Measurements from ENCODE around the gene SARS1. TPM values are rescaled to one million over a fixed set of nuclear protein-coding genes. Genes with fewer than 3 reads are reported as not detected.

The SARS1 gene, protein sequence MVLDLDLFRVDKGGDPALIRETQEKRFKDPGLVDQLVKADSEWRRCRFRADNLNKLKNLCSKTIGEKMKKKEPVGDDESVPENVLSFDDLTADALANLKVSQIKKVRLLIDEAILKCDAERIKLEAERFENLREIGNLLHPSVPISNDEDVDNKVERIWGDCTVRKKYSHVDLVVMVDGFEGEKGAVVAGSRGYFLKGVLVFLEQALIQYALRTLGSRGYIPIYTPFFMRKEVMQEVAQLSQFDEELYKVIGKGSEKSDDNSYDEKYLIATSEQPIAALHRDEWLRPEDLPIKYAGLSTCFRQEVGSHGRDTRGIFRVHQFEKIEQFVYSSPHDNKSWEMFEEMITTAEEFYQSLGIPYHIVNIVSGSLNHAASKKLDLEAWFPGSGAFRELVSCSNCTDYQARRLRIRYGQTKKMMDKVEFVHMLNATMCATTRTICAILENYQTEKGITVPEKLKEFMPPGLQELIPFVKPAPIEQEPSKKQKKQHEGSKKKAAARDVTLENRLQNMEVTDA
- total RNA-seq (ENCODE audit: low replicate concordance), result 118 and 128 TPM in 2 replicates

- H3K36me3 ChIP-seq, result no peaks in the 10 kb centered on the region
- peak within 1 kb of the TSS; percentile 97 for H3K4me2 ChIP-seq
- H4K20me1 ChIP-seq (ENCODE audit: low read depth), result peaks cover 21% of the 10 kb centered on the region
- Mint-ChIP-seq H3K36me3 (peaks cover 7% of the 10 kb centered on the region), H3K9me3 (no peaks in the 10 kb centered on the region), H3K27me3 (ENCODE audit: insufficient read depth, low read depth) (no peaks in the 10 kb centered on the region), H3K4me1 (peaks cover 23% of the 10 kb centered on the region), H3K27ac (peak within 1 kb of the TSS; percentile 95), H3K4me3 (peak within 1 kb of the TSS; percentile 88)
- no peak within 1 kb of the TSS for H3K27ac ChIP-seq
- peaks cover 8% of the 10 kb centered on the region for H3F3A ChIP-seq (ENCODE audit: low read depth)
- no peaks in the 10 kb centered on the region for H3K27me3 ChIP-seq
- H3K79me2 ChIP-seq (ENCODE audit: low read depth), result peaks cover 51% of the 10 kb centered on the region
- H2AFZ ChIP-seq (replicated peaks), result peak within 1 kb of the TSS; percentile 93
- no peaks in the 10 kb centered on the region for H3K9me3 ChIP-seq (ENCODE audit: low read depth)
- no peak for TF ChIP-seq EZH2 (IDR thresholded peaks at IDR 0.05)
- no peak for TF ChIP-seq EZH2phosphoT487 (IDR thresholded peaks at IDR 0.05)
- TF ChIP-seq CTCF (IDR thresholded peaks at IDR 0.05), result no peak
- H3K4me1 ChIP-seq, result peaks cover 13% of the 10 kb centered on the region
- peak within 1 kb of the TSS; percentile 71 for H3K9ac ChIP-seq
- peak within 1 kb of the TSS; percentile 98 for H3K4me3 ChIP-seq
- peak; percentile 95 for DNase-seq (ENCODE audit: low spot score)
Observed at GRCh38 chr1:109213824-109214693, at the start of gene SARS1. TSS of gene SARS1 (plus strand) at chr1:109213918. CDS start at chr1:109213993, 75 bp downstream.

- no peak overlapping the region for H2AFZ ChIP-seq (replicated peaks)
- peaks cover 20% of the 10 kb centered on the region for H3K4me1 ChIP-seq
Observed at GRCh38 chr1:109164538-109164937, 49.2 kb upstream of the SARS1 start.

More at GRCh38 chr1:109164538-109164937, 49.2 kb upstream of the SARS1 start:
- no peak overlapping the region for H3K4me3 Mint-ChIP-seq
- H3K27ac Mint-ChIP-seq, result no peak overlapping the region
- Histone ChIP-seq H3K9me3 (ENCODE audit: low read depth) (no peaks in the 10 kb centered on the region), H3F3A (ENCODE audit: low read depth) (peaks cover 8% of the 10 kb centered on the region), H3K27me3 (no peaks in the 10 kb centered on the region), H3K36me3 (no peaks in the 10 kb centered on the region), H4K20me1 (ENCODE audit: low read depth) (no peaks in the 10 kb centered on the region), H3K4me3 (no peak overlapping the region), H3K9ac (no peak overlapping the region), H3K27ac (no peak overlapping the region), H3K4me2 (no peak overlapping the region), H3K79me2 (ENCODE audit: low read depth) (no peaks in the 10 kb centered on the region)
- H3K9me3 Mint-ChIP-seq, result no peaks in the 10 kb centered on the region
- DNase-seq (ENCODE audit: low spot score), result no peak
- peaks cover 32% of the 10 kb centered on the region for H3K4me1 Mint-ChIP-seq
- no peak for TF ChIP-seq CTCF (IDR thresholded peaks at IDR 0.05)
- TF ChIP-seq EZH2 (IDR thresholded peaks at IDR 0.05), result no peak
- no peak for TF ChIP-seq EZH2phosphoT487 (IDR thresholded peaks at IDR 0.05)
- no peaks in the 10 kb centered on the region for H3K36me3 Mint-ChIP-seq
- H3K27me3 Mint-ChIP-seq (ENCODE audit: insufficient read depth, low read depth), result peaks cover under 1% of the 10 kb centered on the region

Measured in neural progenitor cell (in vitro differentiated cells).